Thyroid gland (tissue), 4 donors: ENCODE data around the gene KCTD19.

Source experiments
- CTCF ChIP-seq, 6 experiments: fragments of 200-600 bp in 3 of 6; fragments of 450-650 bp in 3 of 6; sonication (generic) in 3 of 6; IDR thresholded peaks; one replicate each; pipeline ENCODE4 v1.5.1; 2016 to 2019; ENCODE audit warnings: antibody characterized with exemption in 6 of 6, mild to moderate bottlenecking in 2 of 6, inconsistent platforms in 1 of 6, moderate library complexity in 1 of 6
- POLR2A ChIP-seq, 2 donors: fragments of 450-650 bp; IDR thresholded peaks; one replicate each; pipeline ENCODE4 v1.6.1; 2017; ENCODE audit warnings: antibody characterized with exemption in 2 of 2, mild to moderate bottlenecking in 2 of 2, moderate library complexity in 1 of 2

GRCh38 chr16:67339453-67339852 lies 12.9 kb upstream of the KCTD19 start:
- TF ChIP-seq POLR2A (IDR thresholded peaks at IDR 0.05): no peak
- no peak for TF ChIP-seq CTCF (IDR thresholded peaks at IDR 0.05)
